GM21360 (cell line): ENCODE data around the gene IFI27L2.

ENCODE experiments used
- ATAC-seq: cut with Tn5 transposase; IDR thresholded peaks from one replicate; pipeline ENCODE4 v1.9.1; 2021; ENCODE audit warnings: mild to moderate bottlenecking, moderate library complexity; ENCODE audit not compliant: unreplicated experiment

Gene IFI27L2

DNA sequence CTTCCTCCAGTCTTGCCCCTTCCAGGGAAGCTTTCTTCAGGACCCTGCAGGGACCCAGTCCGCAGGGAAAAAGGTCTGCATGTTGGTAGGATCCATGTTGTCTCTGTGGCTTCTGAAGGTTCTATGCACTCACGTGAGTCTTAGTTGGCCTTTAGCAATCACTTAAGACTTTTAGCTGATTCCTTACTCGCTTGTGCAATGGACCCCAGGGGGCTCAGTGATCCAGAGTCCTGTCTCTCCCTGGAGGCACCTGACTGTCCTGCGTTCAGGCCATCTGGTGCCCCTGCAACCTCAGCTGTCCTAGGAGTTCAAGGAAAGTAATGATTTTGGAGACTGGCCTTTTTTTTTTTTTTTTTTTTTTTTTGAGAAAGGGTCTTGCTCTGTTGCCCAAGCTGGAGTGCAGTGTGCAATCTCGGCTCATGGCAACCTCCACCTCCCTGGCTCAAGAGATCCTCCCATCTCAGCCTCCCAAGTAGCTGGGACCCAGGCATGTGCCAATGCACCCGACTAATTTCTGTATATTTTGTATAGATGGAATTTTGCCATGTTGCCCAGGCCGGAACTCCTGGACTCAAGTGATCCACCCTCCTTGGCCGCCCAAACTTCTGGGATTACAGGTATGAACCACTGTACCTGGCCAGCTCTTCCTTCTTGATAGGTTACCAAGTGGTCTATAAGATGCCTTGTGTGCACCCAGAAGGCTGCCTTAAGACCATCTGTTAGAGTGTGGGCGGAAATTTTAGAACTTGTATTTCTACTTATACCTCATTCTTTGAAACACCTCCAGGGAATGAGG is 4.6 kb downstream of the IFI27L2 start:
- no peak for ATAC-seq

DNA sequence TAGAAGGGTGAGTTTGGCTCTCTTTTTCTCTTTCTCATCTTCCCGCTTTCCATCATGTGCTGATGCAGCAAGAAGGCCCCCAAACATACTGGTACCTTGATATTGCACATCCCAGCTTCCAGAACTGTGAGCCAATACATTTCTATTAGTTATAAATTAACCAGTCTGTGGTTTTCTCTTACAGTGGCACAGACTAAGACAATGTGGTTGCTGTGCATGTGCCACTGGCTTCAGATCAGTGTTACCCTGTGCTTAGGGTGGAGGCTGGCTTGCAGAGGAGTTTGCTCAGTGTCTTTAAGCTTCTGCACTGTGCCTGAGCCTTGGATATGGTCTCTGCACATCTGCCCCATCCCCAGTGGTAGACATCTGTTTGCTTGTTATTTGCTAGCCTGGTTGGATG is 5.5 kb downstream of the IFI27L2 start:
- ATAC-seq = no peak

- ATAC-seq = no peak
Measured at GRCh38 chr14:94123296-94123695, 6.1 kb downstream of the IFI27L2 start.

GRCh38 chr14:94122438-94122837 is 7.0 kb downstream of the IFI27L2 start:
- no peak for ATAC-seq

DNA sequence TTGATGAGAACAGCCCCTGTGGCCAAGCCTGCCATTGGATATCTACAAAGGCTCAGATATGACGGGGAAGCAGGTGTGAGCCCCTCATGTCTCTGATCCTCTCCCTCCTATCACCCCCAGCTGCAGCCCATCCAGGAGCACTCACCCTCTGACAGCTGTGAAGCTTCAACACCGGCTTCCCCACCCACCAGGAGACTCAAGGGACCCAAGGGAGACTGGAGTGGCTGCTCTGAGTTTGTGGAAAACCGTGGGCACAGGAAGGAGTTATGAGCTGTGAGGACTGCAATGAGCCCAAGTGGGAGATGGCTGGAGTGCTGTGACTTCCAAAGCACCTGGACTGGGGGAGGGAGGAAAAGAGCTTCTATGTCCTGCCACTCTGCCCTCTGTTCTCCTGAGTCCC is 7.9 kb downstream of the IFI27L2 start:
- no peak for ATAC-seq

DNA sequence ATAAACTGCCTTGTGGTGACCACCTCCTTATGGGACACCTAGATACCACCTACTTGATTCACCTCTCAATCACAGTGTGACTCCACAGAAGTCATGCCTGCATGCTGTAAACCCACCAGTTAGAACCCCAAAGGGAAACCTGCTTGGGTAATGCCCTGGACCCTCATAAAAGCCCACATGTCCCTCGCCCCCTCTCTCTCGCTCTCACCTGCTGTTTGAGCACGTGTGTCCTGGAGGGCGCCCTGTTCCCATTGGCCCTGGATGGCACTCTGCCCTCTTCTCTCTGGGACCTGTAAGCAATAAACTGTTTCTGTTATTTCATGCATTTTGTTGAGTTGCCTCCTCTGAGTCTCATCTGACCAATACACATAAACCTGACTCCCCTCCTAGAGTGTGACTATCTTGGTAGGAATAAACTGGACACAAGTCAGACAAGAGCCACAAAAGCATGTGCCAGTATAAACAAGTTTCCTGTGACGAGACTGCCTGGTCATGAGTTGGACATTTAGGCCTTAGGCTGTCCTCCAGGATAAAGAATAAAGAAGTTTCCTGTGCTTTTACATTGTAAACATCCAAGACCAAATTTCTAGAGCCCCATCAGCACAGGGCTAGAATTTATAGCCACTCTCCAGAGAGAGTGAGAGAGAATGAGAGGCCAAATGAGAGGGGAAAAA is 8.6 kb downstream of the IFI27L2 start:
- ATAC-seq = no peak

- ATAC-seq = no peak
Measured at GRCh38 chr14:94119071-94119470, 10.3 kb downstream of the IFI27L2 start.

DNA sequence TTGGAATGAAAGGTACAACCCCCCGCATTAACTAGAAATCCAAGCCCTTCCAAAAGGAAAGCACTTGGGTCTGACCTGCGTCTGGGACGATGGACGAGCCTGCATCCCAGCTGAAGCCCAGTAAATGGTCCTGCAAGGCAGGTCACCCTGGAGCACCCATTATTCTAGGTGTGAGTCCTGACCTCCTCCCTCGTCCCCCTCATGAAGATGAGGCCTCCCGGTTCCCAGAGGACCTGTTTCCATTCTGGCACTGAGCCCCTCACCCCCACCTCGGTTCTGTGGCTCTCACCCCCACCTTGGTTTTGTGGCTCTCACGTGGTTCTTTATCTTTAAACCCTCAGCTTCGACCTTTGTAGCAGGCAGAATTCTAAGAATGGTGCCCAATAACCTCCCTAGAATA is 11.5 kb downstream of the IFI27L2 start:
- no peak for ATAC-seq

- ATAC-seq = no peak
Measured at GRCh38 chr14:94116701-94117100, 12.7 kb downstream of the IFI27L2 start.

DNA sequence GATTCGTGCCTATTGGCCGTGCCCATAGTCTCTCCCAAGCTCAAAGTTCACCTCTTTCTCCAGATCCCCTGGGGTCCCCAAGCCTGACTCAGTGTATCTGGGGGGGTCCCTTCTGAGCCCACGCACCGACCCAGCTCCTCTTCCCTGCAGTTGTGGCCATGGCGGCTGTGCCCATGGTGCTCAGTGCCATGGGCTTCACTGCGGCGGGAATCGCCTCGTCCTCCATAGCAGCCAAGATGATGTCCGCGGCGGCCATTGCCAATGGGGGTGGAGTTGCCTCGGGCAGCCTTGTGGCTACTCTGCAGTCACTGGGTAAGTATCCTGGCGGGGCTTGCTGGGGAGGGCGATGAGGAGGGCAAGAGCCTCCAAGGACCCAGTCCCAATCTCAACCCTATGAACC is 13.8 kb downstream of the IFI27L2 start:
- no peak for ATAC-seq

DNA sequence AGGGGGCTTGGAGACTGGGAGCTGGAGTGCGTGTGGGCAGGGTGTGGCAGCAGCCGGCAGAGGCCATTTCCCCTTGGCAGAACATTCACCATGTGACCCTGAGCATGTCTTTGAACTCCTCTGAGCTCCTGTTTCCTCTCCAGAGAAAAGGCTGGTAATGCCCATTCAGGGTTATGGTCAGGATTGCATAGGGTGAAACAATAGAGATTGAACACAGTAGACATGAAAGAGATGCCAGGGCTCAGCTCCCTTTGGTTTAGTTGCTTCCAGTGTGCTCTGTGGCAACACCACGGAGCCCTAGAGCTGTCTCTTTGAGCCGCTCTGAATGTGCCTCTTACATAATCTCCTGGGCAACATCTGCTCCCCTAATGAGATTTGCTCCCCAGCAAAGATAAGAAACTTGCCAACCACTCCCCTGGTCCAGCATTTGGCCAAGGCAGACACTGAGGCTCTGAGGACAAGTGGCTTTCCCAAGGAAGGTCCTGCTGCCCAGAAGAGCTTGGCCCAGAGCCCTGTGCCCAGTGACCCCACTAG is 14.3 kb downstream of the IFI27L2 start:
- ATAC-seq = no peak

DNA sequence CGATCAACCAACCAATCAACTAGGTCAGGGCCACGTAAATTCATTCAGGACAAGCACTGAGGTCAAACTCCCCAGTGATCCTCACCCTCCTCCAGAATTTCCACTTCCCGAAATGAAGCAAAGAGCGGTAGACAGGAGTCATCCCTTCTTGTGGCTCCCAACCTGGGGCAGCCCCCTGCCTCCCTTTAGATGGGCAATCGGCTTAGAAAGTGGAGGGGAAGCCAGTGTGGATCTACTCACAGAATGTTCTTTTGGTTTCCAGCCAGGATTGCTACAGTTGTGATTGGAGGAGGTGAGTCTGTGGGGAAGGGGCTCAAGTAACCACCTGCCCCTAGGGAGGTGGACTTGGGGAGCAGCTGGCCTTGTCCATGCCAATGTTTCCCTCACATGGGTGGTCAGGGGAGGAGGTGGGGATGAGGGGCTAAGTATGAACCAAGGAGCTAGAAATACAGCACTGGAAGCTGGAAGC is 14.8 kb downstream of the IFI27L2 start:
- ATAC-seq = no peak

DNA sequence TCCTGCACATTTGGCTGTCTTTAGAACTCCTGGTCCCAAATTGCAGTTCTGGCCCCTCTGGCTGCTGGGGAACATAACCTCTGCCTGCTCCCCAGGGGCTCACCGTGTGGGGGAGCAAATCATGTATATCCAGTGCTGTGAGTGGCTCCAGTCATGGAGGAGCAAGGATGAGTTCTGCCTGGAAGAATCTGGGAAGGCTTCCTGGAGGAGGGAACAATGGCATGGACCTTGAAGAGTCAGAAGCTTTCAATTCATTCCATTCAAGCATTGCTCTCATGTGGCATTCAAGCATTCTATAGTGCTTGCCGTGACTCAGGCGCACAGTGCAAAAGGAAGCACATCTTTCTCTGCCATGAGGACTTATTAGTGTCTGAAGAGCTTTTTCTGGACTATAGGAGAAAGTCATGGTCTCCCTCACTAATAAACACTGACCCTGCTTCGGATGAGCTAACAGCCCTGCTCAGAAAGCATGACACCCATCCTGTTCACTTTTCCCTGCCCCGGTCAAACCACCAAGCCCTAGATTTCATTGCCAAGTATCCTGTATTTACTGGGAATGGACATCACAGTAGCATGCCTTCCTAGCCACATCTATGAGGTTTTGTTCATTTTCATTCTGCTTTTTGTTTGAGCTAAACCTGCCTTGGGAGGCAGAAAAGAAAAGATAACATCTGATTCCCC is 15.4 kb downstream of the IFI27L2 start:
- ATAC-seq = no peak

DNA sequence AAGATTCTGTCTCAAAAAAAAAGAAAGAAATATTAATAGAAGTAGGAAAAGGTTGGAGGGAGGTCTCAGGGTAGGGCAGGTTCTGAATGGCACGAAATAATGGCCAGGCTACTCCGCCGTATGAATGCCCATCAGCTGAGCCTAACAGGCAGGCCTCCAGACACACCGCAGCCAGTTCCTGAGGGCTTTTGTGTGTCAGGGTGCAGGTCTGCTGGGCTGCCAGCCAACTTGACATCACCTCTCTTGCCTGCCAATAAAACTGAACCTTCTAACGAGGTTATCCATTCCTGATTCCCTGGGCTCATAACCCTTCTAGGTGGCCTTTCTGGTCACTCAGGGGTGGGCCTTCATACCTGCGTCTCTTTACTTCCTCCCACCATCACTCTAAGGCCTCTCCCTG is 15.9 kb downstream of the IFI27L2 start:
- no peak for ATAC-seq

DNA sequence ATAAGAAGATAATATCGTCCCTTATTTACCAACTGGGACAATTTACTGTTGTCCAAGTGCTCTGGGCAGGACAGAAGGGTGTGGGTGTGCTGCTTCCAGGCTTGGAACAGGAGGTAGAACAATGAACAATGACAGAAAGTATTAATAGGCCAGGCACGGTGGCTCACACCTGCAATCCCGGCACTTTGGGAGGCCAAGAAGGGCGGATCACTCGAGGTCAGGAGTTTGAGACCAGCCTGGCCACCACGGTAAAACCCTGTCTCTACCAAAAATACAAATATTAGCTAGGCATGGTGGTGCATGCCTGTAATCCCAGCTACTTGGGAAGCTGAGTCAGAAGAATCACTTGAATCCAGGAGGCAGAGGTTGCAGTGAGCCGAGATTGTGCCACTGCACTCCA is 16.3 kb downstream of the IFI27L2 start:
- ATAC-seq = no peak

DNA sequence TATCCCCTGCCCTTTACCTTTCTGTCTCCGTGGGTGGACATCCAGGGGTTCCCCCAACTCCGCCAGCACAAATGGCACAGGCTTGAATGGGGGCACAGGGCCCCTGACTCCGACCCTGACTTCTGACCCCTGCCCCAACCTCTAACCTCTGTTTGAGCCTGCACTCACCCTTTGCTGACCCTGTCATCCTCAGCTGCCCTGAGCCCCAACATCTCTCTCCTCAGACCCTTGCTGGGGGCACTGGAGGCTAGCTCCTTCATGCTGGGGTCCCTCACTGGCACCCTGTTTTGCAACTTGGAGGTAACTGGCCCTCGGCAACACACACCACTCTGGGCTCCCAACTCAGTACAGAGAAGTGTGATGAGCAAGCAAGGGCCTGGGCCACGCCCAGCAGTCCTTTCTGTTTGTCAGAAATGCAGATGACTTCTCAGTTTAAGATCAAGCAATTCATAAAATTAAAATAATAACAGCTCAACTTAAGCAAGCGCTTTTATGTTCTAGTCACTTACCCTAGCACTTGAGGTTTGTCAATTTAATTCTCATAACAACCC is 16.8 kb downstream of the IFI27L2 start:
- no peak for ATAC-seq

DNA sequence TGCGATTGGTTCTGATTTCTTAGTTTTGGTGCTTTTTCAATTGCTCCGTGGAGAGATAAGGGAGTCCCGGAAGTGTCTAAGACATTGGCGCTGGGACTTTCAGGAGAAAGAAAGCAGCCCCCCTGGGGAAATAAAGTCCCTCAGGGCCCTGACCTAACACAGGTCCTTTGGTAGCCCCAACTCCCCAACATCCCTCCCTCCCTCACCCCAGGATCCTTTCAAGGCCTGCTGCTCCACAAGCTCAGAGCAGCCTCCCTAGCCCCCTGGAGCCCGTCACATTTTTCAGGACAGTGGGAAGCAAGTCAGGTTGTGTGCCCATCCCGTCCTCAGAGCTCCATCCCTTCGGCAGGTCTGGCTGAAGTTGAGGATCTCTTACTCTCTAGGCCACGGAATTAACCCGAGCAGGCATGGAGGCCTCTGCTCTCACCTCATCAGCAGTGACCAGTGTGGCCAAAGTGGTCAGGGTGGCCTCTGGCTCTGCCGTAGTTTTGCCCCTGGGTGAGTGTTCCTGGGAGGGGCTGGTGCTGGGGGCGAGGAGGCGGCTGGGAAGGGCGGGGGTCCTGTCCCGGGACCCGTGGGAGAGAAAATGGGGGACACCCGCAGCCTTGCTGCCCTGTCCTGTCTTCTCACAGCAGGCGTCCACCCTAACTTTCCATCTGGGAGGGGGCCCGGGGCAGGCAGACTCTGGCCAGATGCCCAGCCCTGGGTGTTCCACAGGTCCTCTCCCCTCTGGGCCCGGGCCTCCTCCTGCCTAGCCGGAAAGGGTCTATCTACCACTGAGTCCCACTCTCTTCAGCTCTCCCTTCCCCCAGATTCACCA is 17.9 kb downstream of the IFI27L2 start:
- no peak for ATAC-seq

DNA sequence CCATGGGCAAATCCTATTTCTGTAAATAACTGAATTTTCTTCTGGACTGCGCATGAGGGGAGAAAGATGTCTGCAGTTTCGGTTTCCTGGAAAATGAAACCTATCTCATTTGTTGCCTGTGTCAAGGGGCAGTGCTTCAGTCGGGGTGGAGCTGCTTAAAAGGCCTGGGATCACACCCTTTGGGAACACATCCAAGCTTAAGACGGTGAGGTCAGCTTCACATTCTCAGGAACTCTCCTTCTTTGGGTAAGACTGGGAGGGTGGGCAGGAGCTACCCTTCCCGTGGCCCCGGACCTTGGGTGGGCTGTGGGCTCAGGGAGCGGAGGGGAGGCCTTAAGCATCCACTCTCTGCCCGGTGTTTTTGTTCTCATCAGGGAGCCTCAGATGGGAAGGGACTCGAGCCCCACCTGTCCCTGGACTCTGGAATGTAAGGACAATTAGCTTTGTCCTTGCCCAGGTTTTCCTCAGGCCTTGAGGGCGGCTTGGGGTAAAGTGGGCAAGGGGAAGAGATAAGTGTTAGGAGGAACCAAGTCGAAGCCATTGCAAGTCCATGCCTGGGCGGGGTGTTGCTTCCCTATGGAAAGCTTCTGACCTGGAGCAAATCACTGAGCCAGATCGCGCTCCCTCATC is 18.7 kb downstream of the IFI27L2 start, which contains the start of gene IFI27:
Gene IFI27, plus strand, starts transcription at position 185 of the 630 bp plus-strand sequence.
- no peak for ATAC-seq

- no peak for ATAC-seq
Measured at GRCh38 chr14:94109915-94110250, 19.5 kb downstream of the IFI27L2 start.

DNA sequence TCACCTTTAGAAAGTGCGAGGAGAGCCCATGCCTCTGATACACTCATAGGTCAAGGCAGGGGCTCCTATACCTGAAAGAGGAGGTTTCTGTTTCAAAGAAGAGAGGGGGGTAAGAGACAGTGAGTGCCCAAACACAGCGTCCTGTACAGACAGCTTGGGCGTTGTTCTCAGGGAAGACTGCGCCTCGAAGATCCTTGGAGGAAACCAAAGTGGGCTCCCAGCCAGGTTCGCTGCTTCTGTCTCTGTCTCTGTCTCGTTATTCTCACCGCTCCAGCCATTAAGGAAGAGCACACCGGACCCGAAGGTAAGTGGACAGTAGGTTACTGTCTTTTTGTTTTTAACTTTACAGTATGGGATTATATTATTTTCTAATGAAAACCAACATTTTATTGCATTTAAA is 24.7 kb downstream of the IFI27L2 start:
- ATAC-seq = no peak
